Right renal pelvis (tissue), 4 donors: Measurements from ENCODE around the gene CRIM1. TPM values are rescaled to one million over a fixed set of nuclear protein-coding genes. Genes with fewer than 3 reads are reported as not detected.
"Not testable (repeated sequence)": the region's sequence is repeated elsewhere in the genome, so short reads cannot be mapped to it uniquely, and the experiment has no call there.

Source experiments
- DNase-seq, 4 donors: peaks; one replicate each; pipeline ENCODE4 v3.0.0-alpha.2; 2013; ENCODE audit warnings: low read depth in 4 of 4, low spot score in 3 of 4, missing footprints in 1 of 4
- polyA plus RNA-seq, 4 donors: library from polyadenylated mRNA; unstranded; fragments of 120-200 nt; gene quantifications; one replicate each; pipeline ENCODE4 v1.2.1, GENCODE V29; 2013; ENCODE audit not compliant: insufficient read length in 4 of 4

The CRIM1 gene
- 100 to 1,000 TPM in 3 of 4 donors, 10 to 100 TPM in 1; 93.5 to 115 (median 103) TPM for polyA plus RNA-seq

GRCh38 chr2:36355151-36355889 is at the start of gene CRIM1:
TSS of gene CRIM1 (plus strand) at chr2:36355778. CDS start at chr2:36356293, 515 bp downstream.
- peak; percentile 72 to 84 (median 81) for DNase-seq

DNA sequence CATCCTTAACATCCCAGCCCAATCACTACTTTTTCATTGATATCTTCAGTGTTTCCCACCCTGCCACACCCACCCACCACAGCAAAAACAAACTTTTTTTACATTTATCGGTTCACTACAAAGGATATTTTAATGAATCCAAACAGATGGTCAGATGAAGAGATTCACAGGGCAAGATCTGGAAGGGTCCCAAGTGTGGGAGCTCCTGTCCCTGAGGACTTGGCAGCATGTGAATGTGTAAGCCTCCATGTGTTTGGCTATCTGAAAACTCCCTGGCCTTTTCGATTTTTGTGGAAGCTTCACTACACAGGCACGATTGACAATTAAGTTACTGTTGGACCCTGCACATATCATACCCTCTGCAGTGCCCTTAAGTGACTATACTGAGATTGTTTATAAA is 48.1 kb upstream of the CRIM1 start:
- DNase-seq: no peak

GRCh38 chr2:36310444-36310843 is 45.1 kb upstream of the CRIM1 start:
- not testable (repeated sequence) for DNase-seq

GRCh38 chr2:36318547-36318946 is 37.0 kb upstream of the CRIM1 start:
- no peak for DNase-seq

DNA sequence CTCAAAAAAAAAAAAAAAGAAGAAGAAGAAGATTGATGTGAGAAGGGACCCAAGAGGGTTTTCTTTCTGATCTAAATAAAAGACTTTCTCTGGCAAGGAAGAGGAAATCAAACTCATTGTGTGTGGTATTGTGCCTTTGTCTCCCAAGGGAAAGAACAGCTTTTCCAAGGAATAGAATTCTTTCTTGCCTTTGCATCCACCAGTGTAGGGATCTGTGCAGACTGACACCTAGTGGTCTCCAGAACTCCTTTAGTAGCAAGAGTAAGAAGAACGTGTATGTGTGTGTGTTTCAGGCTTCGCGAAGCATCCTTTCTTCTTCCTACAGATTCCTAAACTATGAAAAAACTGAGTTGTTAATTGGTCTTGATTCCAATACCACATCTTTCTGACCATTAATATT is 33.5 kb upstream of the CRIM1 start:
- DNase-seq: peak in 2 of 4 donors; percentile 43 to 47

GRCh38 chr2:36326286-36326685 is 29.3 kb upstream of the CRIM1 start:
- DNase-seq: no peak

- DNase-seq: no peak
These were observed 26.3 kb upstream of the CRIM1 start for GRCh38 chr2:36329251-36329650.

DNA sequence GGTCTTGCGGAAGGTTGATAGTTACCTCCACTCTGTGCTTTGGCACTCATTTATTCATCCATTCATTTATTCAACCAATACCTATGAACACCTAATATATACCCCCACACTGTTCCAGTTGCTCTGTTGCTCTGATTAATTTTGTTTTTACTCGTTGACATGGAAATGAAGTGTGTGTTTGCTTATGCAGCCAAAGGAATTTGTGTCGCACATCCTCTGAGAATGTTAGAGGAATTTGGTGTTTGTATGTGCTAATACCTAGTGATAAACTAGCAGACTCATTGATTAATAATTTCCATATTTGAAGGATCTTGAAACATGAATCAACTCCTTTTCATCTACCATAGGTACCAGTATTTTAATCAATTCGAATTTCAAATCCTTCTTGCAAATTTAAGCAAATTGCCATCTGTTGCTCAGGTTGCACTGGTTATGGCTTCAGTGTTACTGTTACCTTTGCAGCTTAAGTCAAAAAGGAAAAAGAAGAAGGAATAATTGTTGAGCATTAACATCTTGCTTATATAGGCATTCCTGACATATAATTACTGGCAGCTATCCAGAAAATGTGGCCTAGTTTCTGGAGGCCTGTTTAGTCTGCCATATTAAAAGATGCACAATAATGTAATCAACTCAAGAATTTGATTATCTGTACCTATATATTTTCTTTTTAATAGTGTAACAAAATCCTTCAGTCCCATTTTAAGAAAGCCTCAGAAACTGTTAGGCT is 25.7 kb upstream of the CRIM1 start:
- no peak for DNase-seq

GRCh38 chr2:36330473-36331395 is 24.8 kb upstream of the CRIM1 start:
- DNase-seq: no peak

DNA sequence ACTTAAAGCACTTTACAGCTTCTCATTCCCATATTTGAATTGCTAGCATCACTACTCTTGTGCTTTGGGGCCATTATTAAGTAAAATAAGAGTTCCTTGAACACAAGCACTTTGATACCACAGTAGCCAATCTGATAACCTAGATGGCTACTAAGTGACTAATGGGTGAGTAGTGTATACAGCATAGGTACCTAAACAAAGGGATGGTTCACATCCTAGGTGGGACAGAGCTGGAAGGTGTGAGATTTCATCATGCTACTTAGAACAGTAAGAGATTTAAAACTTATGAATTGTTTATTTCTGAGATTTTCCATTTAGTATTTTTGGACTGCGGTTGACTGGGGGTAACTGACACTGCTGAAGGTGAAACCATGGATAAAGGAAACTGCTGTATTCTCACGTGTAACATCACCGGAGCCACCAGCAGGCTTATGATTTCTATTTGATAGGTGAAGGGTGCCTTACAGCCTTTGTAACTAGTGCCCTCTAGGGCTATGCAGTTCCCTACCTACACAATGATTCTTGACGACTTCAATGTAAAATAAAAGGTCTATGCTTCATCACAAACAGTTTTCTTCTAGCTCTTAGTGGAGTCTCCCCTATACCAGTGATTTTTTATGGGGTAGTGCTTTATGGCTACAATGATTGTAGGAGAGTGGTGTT is 22.1 kb upstream of the CRIM1 start:
- no peak for DNase-seq

GRCh38 chr2:36335597-36335996 is 20.0 kb upstream of the CRIM1 start:
- DNase-seq: no peak

- DNase-seq: no peak
These were observed 19.3 kb upstream of the CRIM1 start for GRCh38 chr2:36336321-36336720.

GRCh38 chr2:36337354-36337753 is 18.2 kb upstream of the CRIM1 start:
- no peak for DNase-seq

DNA sequence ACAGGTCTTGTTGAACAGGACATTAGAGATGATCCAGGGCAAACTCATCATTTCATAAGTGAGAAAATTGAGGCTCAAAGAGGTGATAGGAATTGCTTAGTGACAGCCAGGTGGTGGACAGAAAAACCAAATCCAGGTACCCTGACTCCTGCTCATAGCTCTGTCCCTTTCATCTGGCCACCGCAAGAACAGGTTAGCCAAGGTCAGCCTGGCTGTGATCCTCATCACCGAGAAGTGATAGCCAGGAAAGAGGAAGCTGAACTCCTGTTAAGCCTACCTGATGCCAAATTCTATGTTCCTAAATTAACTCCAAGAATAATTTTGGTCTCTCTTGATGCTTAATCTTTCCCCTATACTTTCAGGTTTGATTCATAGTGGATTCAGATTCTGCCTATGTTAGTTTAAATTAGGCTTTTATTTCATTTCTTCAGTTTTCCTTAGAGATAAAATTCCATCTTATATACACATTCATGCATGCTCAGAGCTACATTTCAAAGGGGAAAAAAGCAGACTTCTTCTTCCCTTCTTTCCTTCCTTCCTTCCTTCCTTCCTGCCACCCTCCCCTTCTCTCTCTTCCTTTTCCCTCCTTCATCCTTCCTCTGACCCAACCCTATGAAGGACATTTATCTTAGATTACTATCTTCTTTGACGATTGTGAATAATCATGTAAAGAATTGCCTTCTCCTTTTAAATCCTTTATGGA is 17.3 kb upstream of the CRIM1 start:
- DNase-seq: no peak

GRCh38 chr2:36338827-36339145 is 16.8 kb upstream of the CRIM1 start:
- no peak for DNase-seq

DNA sequence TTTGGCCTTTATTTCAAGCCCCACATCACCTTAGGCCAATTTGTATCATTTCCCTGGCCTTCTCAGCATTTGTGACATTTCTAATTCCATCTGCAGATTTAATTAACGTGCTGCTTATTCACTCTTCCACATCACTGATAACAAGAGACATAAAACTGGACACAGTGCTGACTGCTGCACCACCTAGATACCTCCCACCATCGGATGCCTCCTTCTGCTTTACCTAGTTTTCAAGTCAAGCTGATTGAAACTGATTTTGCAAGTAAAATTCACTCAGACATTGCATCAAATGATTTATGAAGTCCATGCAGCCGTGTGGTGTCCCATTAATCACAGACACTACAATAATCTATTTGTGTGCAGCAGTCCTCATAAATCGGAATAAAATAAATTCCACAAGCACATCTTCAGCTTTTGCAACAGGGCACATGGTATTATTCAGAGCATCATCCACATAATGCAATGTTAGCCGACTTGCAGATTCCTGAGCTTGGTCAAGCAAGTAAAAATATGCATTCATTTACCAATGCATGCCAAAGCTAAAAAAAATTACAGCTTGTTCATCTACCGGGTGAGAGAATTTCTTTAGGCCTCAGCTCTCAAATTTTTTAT is 15.9 kb upstream of the CRIM1 start:
- DNase-seq: no peak

DNA sequence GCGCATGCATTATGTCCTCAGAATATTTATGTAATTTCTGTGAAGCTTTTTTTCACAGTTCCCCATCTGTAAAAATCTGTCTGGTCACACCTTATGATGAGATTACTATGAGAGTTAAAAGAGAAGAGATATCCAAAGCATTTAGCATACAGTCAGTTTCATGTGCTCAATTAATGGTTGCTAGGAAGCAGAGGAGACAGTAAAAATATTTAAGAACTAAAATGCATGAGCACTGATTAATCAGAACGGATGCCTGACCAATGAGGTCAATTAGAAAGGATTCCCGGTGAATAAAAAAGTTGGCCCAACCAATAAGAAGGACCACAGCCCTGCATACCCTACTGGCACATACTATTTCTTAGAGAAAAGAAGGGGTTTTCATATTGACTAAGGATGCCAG is 12.0 kb upstream of the CRIM1 start:
- DNase-seq: no peak

- no peak for DNase-seq
These were observed 6.9 kb upstream of the CRIM1 start for GRCh38 chr2:36348721-36349120.

- no peak for DNase-seq
These were observed 4.3 kb upstream of the CRIM1 start for GRCh38 chr2:36351291-36351690.
